NCI-H345 treated with DMSO at 0.1 percent for 48 hours (cell line): Measurements from ENCODE around the gene TDRD3.
"Not testable (repeated sequence)": the region's sequence is repeated elsewhere in the genome, so short reads cannot be mapped to it uniquely, and the experiment has no call there.

Experiments
- DNase-seq: peaks from one replicate; lab custom pipeline; 2025; ENCODE audit not compliant: unreplicated experiment; lab: John Stamatoyannopoulos, UW

TDRD3 gene

GRCh38 chr13:60398379-60398891, 1.4 kb downstream of the TDRD3 start:
- DNase-seq = no peak

GRCh38 chr13:60398907-60399589, 2.0 kb downstream of the TDRD3 start:
- DNase-seq = no peak

GRCh38 chr13:60402022-60402421, 5.0 kb downstream of the TDRD3 start:
- DNase-seq = no peak

GRCh38 chr13:60407095-60407494, 10.1 kb downstream of the TDRD3 start:
- no peak for DNase-seq

GRCh38 chr13:60407852-60408251, 10.8 kb downstream of the TDRD3 start:
- not testable (repeated sequence) for DNase-seq

- DNase-seq = not testable (repeated sequence)
These were observed 12.7 kb downstream of the TDRD3 start for GRCh38 chr13:60409574-60410292.

- no peak for DNase-seq
These were observed 13.3 kb downstream of the TDRD3 start for GRCh38 chr13:60410299-60410698.

GRCh38 chr13:60411464-60411863, 14.4 kb downstream of the TDRD3 start:
- no peak for DNase-seq

GRCh38 chr13:60411983-60412382, 15.0 kb downstream of the TDRD3 start:
- DNase-seq = no peak

GRCh38 chr13:60412909-60413616, 16.0 kb downstream of the TDRD3 start:
- DNase-seq = no peak

GRCh38 chr13:60414177-60414576, 17.2 kb downstream of the TDRD3 start:
- DNase-seq = no peak

GRCh38 chr13:60417734-60418133, 20.7 kb downstream of the TDRD3 start:
- DNase-seq = no peak

- no peak for DNase-seq
These were observed 21.9 kb downstream of the TDRD3 start for GRCh38 chr13:60418954-60419353.

GRCh38 chr13:60425332-60425731, 28.3 kb downstream of the TDRD3 start:
- no peak for DNase-seq

- DNase-seq = no peak
These were observed 29.1 kb downstream of the TDRD3 start for GRCh38 chr13:60426075-60426474.

- DNase-seq = no peak
These were observed 30.3 kb downstream of the TDRD3 start for GRCh38 chr13:60427285-60427684.

GRCh38 chr13:60431108-60431700, 34.2 kb downstream of the TDRD3 start:
- DNase-seq = peak; percentile 46

- no peak for DNase-seq
These were observed 36.5 kb downstream of the TDRD3 start for GRCh38 chr13:60433505-60433904.

- no peak for DNase-seq
These were observed 38.8 kb downstream of the TDRD3 start for GRCh38 chr13:60435762-60436374.

GRCh38 chr13:60439201-60439600, 42.2 kb downstream of the TDRD3 start:
- no peak for DNase-seq

GRCh38 chr13:60441761-60442160, 44.7 kb downstream of the TDRD3 start:
- no peak for DNase-seq
